GM20000 (cell line): ENCODE measurements around the gene VAV2.
"Not testable (repeated sequence)": the region's sequence is repeated elsewhere in the genome, so short reads cannot be mapped to it uniquely, and the experiment has no call there.

Source experiments
- DNase-seq: peaks from one replicate; pipeline ENCODE4 v3.0.0; 2012; ENCODE audit warnings: low spot score
- TF ChIP-seq, protein P1 (sequence below): IDR thresholded peaks from 2 replicates; pipeline ENCODE4 v1.5.1; 2012; ENCODE audit warnings: mild to moderate bottlenecking, control low read depth; ENCODE audit errors: extremely low read depth, missing control alignments

The VAV2 gene

DNA sequence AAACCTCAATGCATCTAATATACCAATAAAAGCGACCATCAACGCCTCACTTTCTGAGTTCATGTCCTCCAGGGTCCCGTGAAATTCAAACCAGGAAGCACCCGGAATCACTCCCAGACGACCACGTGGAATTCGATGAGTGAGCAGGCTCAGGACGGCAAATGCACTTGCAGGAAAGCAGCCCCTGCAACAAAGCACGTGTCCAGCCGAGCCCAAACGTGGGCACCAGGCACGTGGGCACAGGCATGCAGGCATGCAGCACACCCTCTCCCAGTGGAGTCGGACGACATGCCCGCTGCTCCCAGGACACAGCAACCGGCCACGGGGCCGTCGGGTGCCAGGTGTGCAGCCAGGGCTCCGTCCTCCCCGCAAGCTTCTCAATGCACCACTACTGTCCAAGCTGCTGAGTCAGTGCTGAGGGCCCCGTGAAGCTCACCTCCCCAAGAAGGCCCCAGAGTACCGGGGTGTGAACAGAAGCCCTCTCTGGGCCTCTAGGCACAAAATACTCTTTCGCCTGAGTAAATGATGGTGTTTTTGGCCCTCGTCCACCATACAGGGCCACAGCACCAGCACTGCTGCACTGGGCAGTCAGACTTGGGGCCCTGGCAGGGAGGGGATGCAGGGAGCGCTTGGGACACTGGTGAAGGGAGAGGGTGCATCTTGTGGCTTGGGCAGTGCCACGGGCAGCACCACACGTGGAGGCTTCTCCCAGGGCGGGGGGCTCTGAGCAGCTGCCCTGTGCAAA is 87.6 kb downstream of the VAV2 start:
- DNase-seq: no peak
- TF ChIP-seq, protein P1, sequence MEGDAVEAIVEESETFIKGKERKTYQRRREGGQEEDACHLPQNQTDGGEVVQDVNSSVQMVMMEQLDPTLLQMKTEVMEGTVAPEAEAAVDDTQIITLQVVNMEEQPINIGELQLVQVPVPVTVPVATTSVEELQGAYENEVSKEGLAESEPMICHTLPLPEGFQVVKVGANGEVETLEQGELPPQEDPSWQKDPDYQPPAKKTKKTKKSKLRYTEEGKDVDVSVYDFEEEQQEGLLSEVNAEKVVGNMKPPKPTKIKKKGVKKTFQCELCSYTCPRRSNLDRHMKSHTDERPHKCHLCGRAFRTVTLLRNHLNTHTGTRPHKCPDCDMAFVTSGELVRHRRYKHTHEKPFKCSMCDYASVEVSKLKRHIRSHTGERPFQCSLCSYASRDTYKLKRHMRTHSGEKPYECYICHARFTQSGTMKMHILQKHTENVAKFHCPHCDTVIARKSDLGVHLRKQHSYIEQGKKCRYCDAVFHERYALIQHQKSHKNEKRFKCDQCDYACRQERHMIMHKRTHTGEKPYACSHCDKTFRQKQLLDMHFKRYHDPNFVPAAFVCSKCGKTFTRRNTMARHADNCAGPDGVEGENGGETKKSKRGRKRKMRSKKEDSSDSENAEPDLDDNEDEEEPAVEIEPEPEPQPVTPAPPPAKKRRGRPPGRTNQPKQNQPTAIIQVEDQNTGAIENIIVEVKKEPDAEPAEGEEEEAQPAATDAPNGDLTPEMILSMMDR: no peak

DNA sequence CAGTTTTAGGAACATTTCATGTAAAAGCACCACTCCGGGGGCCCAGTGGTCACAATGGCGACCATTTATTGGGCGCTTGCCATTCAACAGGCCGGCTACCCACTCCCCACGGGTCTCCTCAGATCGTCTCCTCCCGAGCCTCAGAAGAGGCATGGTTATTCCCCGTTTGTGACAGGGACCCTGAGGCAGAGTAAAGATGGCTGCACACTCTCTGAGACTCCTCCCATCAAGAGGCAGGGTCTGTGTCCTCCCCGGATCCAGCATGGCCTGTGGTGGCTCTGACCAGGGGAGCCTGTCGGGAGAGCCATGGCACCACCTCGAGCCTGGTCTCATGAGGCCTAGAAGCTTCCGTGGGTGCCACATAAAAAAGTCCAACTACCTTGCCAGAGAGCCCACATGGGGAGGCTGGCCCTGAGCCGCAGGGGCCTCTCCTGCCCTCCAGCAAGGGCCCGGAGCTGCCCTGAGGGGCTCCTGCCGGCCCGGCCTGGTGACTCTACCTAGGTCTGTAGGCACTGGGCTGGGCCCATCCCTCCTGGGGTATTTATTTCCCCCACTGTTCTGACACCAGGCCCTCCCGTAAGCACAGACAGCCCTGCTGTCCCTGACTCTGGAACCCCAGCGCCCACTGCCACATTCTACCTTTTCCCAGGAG is 90.8 kb downstream of the VAV2 start:
- DNase-seq: peak; percentile 50
- TF ChIP-seq, protein P1: no peak

- TF ChIP-seq, protein P1: no peak
- DNase-seq: no peak
Measured at GRCh38 chr9:133897675-133898074, 94.4 kb downstream of the VAV2 start.

DNA sequence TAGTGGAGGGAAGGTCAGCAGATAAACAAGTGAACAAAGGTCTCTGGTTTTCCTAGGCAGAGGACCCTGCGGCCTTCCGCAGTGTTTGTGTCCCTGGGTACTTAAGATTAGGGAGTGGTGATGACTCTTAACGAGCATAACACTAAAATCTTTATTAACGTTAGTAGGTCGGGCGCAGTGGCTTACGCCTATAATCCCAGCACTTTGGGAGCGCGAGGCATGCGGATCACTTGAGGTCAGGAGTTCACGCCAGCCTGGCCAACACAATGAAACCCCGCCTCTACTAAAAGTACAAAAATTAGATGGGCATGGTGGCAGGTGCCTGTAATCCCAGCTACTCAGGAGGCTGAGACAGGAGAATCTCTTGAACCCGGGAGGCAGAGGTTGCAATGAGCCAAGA is 96.1 kb downstream of the VAV2 start:
- DNase-seq: not testable (repeated sequence)

DNA sequence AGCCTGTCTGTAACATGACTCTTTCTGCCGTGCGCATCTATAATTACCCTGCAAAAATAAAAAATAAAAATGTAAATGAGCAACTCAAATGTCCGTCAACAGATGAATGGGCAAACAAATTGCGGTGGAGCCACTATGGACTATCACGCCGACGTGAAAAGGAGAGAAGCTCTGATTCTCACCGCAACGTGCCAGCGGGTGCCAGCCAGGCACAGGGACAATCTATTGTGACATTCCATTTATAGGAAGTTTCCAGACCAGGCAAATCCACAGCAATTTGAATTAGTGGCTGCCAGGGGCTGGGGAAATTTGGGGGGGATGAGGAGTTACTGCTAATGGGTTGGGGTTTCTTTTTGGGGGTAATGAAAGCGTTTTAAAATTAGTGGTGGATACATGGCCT is 96.8 kb downstream of the VAV2 start:
- TF ChIP-seq, protein P1: no peak
- no peak for DNase-seq

DNA sequence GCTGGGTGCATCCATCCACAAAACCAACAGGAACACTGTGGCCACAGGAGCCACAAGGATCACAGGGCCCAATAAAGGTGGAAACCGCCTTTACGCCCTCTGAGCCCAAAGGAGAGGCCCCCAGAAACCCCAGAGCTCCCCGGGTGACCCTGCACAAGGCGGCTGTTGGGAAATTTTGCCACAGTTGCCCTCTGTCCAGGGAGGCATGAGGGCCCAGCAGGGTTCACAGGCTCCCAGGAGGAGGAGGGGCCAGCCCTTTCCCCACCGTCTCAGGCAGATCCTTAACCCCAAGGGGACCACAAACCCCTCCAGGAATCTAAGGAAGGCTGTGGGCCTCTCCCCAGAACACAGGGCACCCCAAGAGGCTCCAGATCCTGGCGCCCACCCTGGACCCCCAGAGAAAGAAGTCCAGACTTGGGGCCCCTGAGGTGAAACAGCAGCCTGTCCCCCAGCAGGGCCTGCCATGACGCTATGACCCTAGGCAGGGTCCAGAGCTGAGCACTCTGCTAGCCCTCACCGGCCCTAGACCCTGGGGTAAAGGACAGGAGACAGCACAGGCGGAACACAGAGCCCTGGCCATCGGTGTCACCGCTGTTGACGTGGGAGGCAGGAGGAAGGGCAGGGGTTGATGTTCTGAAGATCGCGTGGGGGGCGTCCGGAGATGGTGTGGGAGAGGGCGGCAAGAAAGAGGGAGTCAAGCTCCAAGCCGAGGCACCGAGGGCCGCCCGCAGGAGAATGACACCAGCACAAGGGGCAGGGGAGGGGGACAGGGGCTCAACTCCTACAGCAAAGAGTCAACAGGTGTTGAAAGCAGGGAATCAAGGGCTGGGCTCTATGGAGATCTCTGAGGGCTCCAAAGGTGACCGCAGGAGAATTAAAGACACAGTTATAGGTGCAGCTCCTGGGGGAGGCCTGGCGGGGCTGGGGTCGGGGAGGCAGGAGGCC is 97.5 kb downstream of the VAV2 start:
- no peak for DNase-seq

More for the DNA sequence above, 97.5 kb downstream of the VAV2 start:
- TF ChIP-seq, protein P1: no peak
